Gastrocnemius medialis (tissue), 4 donors: ENCODE data around the gene AVL9.

Source experiments
- CTCF ChIP-seq, 5 experiments: fragments of 450-650 bp in 3 of 5; fragments of 200-600 bp in 2 of 5; sonication (generic) in 2 of 5; IDR thresholded peaks in 4 of 5; conservative IDR thresholded peaks in 1 of 5; 1 replicate in 4 of 5; 2 replicates in 1 of 5; pipeline ENCODE4 v1.5.1; 2016 to 2019; ENCODE audit warnings: antibody characterized with exemption in 5 of 5, mild to moderate bottlenecking in 3 of 5, moderate library complexity in 3 of 5
- POLR2A ChIP-seq, 2 donors: fragments of 450-650 bp; IDR thresholded peaks; one replicate each; pipeline ENCODE4 v1.6.1; 2017; ENCODE audit warnings: antibody characterized with exemption in 2 of 2, mild to moderate bottlenecking in 2 of 2, moderate library complexity in 2 of 2

GRCh38 chr7:32481921-32482320 lies 13.4 kb upstream of the AVL9 start:
- TF ChIP-seq CTCF (IDR thresholded peaks at IDR 0.05 in 4 of 5, conservative IDR thresholded peaks at IDR 0.05 in 1 of 5) = no peak
- no peak for TF ChIP-seq POLR2A (IDR thresholded peaks at IDR 0.05)
